HG02981 (cell line): ENCODE data around the gene KLK14.

Source experiments
- ATAC-seq: cut with Tn5 transposase; IDR thresholded peaks from one replicate; pipeline ENCODE4 v1.9.1; 2021; ENCODE audit warnings: mild to moderate bottlenecking, moderate library complexity; ENCODE audit not compliant: unreplicated experiment

Gene KLK14

DNA sequence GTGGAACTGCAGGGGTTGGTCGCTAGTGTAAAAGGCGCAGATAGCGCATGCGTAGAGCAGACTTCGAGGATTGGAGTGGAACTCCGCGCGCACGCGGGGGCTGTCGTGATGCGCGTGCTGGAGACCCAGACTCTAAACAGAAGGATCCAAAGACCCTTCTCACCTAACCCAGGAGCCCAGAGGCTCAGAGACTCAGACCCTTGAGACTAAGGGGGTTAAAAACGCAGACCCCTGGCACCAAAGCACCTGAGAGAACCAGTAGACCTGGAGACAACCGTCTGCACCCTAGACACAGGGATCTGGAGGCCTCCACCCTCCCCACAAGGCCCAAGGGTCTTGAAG, 26.1 kb upstream of the KLK14 start:
- ATAC-seq, result peak; percentile 23

DNA sequence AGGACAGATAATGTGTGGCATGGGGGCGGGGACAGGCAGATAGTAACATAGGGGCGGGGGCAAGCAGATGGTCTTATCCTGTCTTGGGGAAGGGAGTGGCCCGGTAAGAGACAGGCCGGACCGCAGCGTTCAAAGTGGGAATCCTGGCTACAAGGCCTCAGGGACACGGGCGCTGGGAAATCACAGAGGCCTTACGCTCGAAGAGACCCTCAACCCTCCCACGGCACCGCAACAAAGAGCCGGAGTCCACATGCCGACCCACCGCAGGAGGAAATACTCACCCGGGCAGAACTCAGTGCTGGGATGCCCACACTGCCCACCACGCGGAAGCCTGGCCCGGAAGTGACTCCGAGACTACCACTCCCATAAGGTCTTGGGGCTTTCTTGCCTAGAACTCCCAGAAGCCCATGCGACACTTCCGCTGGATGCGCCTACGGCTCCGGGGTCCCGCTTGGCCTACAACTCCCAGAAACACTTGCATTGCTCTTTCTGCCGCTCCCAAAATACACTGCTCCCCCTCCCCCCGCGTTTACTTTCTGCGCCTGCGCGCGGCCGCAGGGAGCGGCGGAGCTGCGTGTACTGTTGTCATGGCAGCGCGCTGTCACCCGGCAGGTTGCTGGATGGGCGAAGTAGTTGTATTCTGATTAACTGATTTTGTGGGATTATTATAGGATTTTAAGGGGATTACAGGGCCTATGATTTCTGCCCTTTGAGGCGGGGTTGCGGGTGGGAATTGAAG, 25.5 kb upstream of the KLK14 start, which contains the start of gene CTU1:
TSS of gene CTU1 (minus strand) at position 344 of the 739 bp plus-strand sequence. CDS start 3,840 bp downstream, outside the sequence.
- peak; percentile 97 for ATAC-seq

DNA sequence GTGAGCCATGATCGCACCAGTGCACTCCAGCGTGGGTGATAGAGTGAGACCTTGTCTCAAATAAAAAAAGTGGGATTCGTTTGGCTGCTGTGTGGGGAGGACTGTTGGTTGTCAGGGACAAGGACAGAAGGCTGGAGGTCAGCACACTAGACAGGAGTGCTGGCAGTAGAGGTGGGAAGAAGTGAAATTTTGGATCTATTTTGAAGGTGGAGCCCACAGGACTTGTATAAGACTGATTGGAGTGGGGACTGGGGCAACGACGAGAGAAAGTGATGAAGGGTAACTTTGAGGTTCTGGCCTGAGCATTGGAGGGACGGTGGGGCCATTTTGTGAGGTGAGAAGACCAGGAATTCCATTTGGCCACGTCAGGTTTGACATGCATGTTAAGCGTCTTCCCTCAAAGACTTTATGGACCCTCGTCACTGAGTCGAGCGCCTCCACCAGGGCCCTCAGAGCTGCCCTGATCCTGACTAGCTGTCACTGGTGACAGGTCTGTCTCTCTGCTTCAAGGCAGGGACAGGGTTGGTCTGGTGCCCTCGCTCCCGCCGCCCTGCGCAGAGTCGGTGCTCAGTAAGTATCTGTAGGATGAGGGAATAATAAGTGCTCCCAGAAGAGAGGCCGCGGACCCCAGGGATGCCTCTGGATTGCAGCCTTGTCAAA, 24.8 kb upstream of the KLK14 start:
- ATAC-seq, result no peak

DNA sequence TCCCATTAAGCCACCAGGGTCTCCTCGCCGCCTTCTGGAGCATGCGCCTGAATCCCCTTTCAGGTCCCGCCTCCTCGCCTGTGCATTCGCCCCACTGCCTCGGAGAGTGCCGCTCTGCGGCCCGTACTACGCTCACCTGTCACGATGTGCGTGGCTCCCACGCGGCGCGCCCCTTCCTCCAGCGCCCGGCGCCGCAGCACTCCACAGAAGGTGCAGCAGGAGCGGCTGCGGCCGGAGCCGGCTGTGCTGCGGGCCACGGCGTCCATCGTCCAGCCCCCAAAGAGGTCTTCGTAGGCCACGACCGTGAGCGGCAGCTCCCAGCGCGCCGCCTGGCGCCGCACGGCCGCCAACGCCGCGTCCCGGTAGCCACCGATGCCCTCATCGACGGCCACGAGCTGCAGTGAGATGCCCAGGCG, 21.2 kb upstream of the KLK14 start:
- no peak for ATAC-seq

DNA sequence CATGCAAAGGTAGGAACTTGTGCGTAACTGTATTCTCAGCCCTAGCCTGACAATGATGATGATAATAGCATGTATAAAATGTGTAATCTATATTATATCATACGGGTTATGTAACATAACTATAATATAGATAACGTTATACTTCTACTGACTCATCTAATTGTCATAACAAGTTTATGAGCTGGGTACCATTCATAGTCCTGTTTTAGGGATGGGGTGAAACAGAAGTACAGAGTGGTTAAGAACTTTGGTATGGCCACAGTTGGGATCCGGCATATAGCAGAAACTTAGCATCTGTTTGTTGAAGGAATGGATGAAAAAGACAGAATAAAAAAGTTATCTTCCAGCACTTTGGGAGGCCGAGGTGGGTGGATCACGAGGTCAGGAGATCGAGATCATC, 20.3 kb upstream of the KLK14 start:
- no peak for ATAC-seq

DNA sequence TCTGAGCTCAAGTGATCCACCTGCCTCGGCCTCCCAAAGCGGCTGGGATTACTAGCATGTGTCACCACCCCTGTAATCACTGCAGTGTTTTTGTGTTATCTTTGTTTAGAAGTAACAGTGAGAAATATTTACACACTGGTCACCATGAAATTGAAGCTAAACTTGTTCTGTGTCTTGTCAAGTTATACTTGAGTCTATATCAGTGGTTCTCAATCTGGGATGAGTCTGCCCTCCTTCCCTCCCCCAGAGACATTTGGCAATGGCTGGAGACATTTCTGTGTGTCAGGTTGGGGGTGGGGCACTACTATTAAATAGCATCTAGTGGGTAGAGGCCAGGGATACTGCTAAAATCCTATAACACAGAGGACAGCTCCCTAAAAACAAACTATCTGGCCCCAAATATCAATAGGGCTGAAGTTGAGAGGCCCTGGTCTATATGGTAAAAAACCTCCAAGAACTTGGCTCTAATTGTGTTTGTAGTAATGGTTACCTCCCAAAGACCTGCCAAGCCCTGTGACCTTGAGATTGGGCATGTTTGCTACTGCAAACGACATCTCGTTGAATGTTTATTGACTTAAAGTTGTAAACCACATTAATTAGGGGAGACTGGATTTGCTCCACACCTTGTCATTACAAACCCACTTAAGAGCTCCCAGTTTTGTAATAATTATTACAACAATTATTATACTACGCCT, 18.6 kb upstream of the KLK14 start:
- ATAC-seq, result no peak

DNA sequence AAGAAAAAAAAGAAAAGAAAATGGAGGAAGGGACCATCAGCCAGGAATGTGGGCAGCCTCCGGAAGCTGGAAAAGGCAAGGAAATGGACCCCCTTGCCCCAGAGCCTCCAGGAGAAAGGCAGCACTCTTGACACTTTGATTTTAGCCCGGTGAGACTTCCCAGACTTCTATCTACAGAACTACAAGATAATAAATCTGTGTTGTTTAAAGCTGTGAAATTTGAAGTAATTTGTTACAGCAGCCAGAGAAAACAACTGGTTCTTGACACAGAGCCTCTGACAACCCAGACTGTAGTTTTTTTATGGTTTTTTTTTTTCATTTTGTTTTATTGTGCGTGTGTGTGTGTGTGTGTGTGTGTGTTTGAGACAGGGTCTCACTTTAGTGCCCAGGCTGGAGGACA, 17.9 kb upstream of the KLK14 start:
- no peak for ATAC-seq

DNA sequence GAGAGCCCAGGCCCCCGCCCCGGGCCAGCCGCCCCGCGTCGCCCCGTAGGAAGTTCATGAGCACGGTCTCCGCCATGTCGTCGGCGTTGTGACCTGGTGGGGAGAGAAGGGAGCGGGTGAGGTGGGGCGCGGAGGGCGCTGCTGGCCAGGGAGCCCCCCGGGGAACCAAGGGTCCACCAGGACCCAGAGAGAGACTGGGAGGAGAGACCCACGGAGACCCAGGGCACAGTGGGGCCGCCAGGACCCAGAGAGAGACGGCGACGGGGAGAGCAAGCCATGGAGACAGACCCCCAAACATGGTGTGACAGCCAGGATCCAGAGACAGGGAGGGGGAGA, 16.3 kb upstream of the KLK14 start:
- ATAC-seq, result no peak

DNA sequence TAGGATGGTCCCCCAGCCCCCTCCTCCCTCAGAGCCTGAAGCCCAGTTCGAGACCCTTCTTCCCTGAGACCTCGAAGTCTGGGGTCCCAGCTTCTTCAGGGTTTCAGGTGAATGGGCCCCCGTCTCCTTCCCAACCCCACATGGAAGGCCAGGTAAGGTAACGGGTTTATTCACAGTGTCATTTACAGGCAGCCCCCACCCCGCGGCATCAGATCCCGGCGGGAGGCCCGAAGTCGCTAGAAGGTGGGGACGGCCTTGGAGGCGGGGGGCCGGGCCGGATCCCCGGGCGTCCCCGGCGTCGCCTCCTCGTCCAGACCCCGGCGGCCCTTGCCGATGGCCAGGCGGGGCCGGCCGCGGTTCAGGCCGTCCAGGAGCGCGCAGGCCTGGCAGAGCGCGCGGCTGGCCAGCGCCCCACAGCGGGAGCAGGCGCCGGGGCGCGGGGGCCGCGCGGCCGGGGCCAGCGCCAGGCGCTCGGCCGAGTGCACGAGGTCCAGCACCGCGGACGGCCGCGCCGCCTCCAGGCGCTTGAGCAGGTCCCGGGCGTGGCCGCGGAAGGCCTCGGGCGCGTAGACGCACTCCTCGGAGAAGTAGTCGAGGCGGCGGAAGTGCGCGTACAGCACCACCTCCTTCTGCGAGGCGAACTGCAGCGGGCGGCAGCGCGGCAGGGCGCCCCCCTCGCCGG, 15.8 kb upstream of the KLK14 start:
- ATAC-seq, result no peak

DNA sequence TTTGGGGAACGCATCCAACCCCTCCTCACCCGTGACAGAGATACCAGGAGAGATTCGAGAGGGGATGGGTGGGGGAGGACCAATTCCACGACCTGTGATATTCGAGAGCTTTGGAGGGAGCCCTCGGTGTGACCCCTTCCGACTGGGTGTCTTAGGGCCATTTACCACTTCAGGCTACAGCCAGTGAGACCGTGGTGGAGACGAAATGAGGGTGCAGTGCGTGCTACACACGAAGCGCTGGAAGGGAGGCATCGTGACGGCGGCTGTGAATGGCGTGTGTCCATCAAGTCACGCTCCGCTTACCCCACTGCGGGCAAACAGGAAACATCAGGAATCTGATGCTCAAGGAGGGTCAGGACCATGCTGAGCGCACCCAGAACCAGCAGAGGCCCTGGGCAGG, 15.1 kb upstream of the KLK14 start:
- ATAC-seq, result no peak

DNA sequence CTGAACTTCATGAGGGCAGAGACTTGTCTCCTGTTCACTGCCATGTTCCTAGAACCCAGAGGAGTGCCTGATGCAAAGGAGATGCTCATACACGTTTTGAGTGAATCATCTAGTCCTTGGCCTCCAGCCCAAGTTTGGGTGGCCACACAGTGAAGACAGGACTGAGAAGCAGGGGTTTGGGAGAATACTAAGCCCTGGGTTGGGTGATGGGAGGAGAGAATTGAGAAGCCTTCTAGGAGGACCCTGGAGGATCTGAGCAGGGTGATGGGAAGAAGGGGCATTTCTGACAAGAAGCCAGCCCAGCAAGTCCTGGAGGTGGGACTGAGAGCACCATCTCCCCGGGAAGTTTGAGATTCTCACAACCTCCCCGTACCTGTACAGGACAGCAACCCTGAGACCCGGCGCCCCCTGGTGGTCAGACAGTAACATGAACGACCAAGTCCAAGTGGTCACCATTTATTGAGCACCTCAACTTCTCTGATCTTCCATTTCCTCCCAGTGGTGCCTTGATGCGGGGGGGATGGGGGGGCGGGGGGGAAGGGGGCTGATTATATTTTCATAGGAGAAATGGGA, 14.6 kb upstream of the KLK14 start:
- no peak for ATAC-seq

DNA sequence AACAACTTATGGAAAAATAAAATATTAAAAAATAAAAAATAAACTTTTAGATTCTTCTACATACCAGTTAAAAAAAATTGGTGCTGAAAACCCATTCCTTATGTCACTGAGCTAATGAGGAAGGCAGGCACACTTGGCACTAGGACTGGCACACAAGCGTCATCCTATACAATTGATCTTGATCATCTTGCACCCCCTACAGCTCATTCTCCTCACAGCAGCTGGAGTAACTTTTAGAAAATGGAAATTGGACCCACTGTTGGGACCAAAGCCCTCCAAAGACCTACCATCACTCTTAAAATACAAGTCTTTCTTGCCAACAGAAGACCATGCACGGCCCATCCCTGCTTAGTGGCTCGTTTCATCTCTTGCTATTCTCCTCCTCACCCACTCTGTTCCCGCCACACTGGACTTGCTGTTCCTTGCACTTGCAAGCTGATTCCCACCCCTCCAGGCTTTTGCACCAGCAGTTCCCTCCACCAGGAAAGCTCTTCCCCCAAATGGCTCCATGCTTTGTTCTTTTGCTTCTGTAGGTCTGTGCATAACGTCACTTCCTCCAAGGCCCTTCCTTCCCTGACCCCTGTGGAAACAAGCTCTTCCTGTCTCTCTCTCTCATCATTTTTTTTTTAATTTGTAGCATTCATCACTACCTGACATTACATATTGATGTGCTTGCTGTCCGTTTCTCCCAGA, 13.9 kb upstream of the KLK14 start:
- no peak for ATAC-seq

DNA sequence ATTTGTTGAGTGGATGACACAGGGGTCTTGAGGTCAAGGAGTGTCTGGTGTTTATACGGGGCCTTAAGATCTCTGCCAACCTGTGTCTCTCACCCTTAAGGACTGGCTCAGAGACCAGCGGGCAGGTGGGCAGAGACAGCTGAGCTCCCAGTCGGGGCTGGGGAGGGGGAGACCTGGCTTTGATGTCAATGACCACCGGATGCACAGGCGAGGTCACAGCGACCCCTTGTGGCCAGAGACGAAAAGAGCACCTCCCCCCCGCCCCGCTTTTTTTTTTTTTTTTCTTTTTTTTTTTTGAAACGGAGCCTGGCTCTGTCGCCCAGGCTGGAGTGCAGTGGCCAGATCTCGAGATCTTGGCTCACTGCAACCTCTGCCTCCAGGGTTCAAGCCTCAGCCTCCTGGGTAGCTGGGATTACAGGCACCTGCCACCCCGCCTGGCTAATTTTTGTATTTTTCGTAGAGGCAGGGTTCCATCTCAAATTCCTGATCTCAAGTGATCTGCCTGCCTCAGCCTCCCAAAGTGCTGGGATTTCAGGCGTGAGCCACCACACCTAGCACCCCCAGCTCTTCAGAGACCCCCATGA, 12.1 kb upstream of the KLK14 start:
- ATAC-seq, result no peak

DNA sequence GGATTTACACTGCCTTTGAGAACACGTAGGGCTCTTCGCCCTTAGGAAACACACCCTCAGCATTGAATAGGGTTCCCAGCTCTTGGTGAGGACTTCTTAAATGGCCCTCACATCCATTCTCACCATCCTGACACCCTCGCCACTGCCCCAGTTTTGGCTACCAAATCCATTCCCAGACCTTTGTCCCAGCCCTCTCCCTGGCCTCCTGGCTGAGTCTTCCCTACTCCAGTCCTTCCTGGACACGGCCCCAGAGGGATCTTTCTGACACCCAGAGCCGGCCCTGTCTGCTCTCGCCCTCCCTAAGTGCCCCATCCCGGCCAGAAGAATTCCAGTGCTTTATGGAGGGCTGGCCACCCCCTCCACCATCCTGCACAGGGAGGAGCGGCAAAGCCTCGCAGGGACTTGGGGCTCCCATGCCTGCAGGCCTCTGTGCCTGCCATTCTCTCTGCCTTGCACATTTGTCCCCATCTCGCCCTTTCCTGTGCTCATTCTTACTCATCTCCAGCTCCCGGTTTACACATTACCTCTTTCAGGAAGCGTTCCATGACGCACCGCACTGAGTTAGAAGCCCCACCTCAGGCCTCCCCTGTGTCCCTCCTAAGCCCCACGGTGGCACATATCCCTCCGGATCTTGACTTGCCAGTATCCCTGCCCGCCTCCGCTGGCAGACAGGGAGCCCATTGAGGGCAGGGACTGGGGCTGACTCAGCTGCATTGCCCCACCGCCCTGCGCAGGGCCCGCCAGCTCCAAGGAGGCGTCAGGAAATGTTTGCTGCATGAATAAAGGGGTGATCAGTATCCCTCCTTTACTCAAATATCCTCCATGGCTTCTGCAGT, 11.0 kb upstream of the KLK14 start:
- ATAC-seq, result no peak

DNA sequence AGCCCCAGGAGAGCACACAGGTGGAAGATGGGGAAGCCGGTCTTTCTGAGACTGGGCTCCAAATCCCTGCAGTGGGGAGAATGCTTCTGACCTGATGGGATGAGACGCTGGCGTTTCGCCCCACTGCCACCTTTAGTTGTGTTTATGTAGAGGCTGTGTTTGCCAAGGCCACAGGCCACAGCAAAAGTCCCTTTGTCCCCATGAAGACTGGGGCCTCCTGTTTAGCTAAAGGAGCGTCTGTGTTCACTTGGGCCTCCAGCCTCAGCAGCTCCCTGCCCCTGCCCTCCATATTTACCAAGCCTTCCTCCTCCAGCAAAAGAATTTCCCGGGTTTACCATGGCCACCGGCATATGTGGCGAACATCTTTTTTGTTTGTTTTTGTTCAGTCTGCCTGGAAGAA, 10.4 kb upstream of the KLK14 start:
- ATAC-seq, result no peak

DNA sequence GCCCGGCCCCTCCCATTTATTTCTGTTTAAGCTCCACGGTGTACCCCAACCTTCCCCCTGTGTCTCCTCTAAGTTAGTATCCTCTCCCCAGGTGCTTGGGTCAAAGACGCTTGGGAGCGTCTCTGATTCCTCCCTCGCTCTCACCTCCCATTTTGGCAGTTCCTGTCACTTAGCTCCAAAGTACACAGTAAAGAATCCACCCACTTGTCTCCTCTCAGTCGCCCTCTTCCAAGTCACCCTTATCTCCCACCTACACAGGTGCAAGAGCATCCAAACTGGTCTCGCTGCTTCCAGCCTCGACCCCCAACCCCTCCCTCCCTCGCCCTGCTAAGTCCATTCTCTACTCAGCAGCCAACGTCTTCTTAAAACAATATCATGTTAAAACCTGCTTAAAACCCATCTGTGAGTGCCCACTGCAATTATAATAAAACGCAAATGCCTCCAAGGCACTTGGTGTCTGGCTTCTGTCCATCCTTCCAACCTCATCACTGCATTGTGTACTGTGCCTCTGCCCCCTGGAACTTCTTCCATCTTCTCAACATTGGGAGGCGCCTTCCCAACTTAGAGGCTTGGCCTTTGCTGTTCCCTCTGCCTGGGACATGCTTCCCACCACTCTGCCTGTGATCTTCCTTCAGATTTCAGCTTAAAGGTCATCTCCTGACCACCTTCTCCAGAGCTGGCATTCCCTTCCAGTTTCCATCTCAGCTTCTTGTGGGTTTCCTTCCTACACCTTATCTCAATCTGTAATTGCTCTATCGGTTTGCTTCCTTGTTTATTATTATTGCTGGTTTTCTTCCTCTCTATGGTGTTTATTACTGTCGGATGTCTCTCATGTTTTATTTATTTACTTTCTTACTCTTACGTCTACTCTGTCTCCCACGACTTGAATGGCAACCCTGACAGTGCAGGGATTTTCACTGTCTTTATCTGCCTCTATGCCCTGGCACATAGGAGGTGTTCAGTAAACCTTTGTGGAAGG, 9.5 kb upstream of the KLK14 start:
- ATAC-seq, result no peak

DNA sequence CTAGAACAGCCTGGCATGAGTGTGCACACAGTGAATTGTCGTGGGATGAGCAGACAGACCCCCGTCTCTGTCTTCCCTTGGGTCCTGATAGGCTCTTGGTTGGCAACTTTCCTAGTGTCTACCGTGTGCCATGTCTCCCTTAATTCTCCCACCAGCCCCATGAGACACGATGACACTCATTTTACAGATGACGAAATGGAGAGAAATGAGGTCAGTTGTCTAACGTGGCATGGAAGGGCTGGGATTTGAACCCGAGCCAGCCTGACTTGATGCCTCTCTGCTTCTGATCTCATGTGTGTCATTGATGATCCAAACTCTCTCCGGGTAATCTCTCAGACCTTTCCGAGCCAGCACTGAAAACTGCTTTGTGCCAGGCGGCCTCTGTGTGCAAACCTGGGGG, 8.4 kb upstream of the KLK14 start:
- no peak for ATAC-seq

DNA sequence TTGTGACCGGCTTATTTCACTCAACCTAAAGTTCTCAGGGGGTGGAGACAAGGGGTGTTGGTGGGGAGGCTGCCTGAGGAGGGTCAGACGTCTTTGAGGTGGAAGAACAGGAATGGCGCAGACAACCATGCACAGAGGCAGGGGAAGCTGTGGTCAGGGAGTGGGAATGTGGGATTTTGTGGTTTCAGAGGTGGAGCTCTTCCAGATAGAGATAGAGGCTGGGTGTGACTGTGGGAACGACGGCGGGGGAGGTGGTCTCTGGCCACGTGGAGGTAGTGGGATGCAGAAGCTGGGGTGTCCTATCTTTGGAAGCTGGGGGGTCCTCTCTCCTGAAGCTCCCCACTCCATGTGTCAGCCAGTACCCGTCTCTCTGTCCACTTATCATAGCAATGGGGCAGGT, 7.8 kb upstream of the KLK14 start:
- ATAC-seq, result no peak
